Suppressor macrophage treated with lipopolysaccharide for 1 hour (primary cell): ENCODE measurements around the gene HRAS.
A peak's percentile ranks its signal among the peaks of the same experiment; 100 is the strongest.

ENCODE experiments used
- DNase-seq, 3 donors: peaks; one replicate each; pipeline ENCODE4 v3.0.0-alpha.2; 2020 to 2022

HRAS gene

DNA sequence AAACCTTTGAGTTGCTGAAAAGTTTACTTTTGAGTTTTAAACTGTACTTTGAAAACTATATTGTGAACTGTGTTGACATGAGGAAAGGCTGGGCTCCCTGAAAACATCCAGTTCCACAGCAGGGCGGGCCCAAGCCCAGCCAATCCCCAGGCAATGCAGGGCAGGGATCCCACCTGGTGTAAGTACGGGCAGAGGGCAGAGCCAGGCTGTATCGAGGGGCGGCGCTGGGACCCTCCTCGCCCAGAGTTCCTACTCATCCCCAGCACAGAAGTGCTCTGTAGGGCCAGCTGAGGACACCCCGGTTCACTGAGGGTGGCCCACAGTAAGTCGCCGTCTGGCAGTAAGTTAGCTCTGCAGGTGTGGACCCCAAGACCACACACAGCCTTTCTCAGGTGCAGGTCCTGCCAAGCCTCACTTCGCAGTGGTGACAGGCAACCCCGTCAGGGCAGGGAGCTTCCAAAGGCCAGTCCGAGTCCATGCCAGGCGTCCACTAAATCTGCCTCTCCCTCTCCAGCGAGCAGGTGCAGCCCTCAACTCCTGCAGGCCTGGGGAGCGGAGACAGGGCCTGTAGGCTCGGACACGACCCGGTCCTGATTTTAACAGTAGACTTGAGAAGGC, 31.7 kb upstream of the HRAS start:
- no peak for DNase-seq

DNA sequence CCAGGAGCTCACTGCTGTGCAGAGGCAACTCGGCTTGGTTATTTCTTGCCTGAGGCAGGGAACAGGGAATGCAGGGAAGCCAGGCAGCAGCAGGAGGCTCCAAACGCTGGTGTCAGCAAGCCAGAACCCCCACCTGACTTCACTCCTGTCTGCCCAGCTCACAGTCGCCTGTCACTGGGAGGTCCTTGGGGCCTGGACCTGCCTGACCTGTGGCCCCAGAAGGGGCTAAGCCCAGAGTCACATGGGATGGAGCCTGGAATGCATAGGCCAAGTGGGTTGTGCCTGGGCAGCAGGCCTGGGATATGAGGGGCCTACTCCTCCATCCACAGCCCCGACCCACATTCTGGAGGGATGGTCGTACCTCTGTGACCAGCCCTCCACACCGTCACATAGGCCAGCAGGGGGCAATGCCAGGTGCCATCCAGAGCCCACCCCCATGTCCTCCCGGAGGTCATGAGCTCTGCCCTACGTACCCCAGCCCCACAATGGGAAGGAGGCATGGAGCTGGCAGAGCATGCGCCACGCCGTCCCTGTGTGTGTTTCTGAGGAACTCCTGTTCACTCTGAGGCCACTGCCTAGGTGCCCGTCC, 30.6 kb upstream of the HRAS start:
- DNase-seq, result no peak

DNA sequence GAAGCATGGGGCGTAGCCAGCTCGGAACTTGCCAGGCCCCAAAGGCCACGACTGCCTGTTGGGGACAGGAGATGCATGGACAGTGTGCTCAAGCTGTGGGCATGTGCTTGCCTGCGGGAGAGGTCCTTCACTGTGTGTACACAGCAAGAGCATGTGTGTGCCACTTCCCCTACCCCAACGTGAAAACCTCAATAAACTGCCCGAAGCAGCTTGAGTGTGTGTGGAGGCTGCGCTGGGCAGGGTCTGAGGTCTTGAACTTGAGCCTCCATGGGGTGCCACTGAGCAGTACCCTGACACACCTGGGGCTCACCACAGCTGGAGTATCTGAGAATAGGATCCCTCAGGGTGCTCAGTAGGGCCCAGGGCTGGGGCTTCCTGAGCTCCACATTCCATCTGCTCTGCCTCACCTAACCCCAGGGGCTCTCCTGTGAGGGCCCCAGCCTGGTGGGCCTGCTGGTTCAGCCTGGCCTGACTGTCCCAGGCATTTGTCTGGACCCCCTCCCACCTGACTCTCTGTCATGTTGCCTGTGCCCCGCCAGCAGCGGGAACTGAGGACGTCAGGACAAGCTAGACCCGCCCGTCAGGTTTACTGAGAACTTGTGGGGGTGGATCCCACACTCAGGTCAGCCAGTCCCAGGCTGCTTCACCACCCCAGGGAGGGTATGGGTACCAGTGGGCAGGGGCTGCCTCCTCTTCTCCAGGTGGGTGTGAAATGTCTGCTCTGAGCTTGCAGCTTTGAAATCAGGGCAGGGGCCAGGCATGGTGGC, 28.6 kb upstream of the HRAS start:
- no peak for DNase-seq

DNA sequence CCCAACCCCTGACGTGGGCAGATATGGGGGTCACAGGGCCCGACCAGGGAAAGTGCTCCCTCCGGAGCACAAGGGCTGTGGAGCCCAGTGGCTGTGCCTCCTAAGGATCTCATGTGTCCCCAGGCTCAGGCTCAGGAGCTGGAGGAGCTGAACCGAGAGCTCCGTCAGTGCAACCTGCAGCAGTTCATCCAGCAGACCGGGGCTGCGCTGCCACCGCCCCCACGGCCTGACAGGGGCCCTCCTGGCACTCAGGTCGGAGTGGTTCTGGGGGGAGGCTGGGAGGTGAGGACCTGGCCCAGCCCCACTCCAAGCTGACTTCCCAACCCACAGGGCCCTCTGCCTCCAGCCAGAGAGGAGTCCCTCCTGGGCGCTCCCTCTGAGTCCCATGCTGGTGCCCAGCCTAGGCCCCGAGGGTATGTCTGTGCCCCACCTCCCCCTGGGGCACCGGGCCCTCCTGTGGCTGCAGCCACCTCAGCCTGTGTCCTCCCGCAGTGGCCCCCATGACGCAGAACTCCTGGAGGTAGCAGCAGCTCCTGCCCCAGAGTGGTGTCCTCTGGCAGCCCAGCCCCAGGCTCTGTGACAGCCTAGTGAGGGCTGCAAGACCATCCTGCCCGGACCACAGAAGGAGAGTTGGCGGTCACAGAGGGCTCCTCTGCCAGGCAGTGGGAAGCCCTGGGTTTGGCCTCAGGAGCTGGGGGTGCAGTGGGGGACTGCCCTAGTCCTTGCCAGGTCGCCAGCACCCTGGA, 27.9 kb upstream of the HRAS start:
- no peak for DNase-seq

DNA sequence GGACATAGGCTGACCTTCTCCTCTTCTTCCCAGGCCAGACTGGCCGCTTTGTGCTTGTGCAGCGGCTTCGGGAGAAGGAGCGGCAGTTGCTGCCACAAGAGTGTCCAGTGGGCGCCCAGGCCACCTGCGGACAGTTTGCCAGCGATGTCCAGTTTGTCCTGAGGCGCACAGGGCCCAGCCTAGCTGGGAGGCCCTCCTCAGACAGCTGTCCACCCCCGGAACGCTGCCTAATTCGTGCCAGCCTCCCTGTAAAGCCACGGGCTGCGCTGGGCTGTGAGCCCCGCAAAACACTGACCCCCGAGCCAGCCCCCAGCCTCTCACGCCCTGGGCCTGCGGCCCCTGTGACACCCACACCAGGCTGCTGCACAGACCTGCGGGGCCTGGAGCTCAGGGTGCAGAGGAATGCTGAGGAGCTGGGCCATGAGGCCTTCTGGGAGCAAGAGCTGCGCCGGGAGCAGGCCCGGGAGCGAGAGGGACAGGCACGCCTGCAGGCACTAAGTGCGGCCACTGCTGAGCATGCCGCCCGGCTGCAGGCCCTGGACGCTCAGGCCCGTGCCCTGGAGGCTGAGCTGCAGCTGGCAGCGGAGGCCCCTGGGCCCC, 26.8 kb upstream of the HRAS start:
- DNase-seq, result no peak

DNA sequence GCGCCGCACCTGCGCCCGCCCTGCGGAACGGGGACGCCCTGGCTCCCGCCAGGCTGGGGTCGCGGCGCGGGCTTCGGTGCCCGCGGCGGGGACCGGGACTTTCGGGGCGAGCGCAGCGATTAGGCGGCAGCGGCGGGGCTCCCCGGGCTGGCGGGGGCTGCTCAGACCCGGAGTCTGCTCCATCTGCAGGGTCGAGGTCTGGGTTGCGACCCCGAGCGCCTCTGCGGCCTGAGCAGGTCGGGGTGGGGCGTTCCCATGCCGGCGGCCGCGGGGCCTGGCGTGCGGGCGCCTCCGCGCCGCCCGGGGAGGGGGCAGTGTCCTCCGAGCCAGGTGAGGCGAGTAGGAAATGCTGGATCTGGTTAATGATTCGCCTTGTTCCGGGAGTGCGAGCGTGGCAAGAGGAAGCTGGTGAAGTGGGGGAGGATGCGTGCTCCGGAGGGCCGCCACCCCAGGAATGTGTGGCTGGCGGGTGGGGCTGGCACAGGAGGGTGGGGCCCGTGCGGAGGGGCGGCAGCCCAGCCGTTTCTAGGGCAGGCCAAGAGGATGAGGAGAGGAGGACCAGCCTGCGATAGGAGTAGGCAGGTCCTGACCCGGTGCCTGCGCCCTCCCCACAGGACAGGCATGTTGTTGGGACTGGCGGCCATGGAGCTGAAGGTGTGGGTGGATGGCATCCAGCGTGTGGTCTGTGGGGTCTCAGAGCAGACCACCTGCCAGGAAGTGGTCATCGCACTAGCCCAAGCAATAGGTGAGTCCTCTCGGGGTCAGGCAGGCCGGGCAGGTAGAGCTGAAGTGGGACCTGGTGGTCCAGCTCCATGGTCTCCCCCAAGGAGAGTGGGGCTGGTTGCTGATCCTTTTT, 26.0 kb upstream of the HRAS start:
- peak in 2 of 3 donors; percentile 20 to 34 for DNase-seq

DNA sequence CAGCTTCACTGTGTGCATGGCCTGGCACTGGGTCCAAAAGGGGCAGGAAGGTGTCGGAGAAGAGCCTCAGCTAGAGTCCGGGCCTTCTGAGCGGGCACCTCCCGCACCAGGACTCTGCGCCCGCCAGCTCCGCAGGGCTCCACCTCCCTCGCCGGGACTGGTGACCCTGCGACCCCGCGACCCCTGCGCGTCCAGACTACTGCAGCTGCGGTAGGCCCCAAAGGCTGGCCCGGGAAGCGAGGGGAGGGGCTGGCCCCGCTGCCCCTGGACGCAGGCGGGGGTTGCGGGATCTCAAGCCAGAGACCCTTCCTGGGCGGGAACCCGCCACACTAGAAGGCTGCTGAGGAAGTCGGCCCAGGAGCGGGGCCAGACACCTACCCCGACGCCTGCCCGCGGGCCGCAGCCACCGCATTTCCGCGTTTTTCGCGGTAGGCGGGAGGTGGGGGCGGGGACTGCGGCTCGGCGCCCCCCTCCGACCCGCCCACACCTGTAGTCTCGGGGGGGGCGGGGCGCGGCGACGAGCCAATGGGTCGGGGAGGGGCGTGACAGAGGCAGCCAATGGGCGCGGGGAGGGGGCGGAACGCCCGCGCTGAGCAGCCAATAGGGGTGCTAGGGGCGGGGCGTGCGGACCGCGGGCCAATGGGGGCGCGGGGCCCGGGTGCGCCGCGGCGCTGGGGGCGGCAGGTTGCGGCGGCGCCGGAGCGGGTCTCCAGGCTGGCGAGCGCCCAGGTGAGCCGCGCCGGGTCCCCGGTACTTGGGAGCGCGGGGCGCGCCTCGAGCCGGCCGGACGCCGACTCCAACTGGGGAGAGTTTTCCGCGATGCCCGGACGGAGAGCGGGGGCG, 25.1 kb upstream of the HRAS start, which contains the start of the genes LMNTD2 and RASSF7:
LMNTD2 (minus strand) TSS at position 434 of the 843 bp plus-strand sequence; CDS start at position 412, 22 bp downstream.
RASSF7 (plus strand) TSS at position 666 of the 843 bp plus-strand sequence. CDS start 799 bp downstream, outside the sequence.
- peak; percentile 93 to 98 (median 95) for DNase-seq

DNA sequence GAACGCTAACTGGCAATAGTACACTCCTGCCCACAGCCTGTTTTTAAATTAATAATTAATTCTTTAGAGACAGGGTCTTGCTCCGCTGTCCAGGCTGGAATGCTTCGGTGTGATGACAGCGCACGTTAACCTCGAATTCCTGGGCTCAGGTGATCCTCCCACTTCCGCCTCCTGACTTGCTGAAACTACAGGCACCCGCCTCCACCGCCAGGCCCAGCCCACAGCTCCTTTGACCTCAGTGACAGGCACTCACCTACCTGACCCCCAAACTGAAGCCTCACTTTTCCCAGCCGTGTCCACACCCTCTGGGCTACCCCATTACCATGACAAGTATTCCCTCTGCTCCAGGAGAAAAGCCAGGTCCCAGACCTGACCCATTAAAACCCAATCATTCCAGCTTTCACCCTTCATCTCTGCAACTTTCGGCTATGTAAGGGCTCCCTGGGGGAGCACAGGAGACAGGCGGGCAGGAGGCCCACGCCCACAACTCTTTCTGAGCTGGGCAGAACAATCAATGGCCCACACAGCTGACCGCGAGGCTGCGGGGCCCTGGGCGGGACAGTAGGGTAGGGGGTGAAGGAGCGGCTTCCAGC, 24.4 kb upstream of the HRAS start:
- DNase-seq, result no peak

DNA sequence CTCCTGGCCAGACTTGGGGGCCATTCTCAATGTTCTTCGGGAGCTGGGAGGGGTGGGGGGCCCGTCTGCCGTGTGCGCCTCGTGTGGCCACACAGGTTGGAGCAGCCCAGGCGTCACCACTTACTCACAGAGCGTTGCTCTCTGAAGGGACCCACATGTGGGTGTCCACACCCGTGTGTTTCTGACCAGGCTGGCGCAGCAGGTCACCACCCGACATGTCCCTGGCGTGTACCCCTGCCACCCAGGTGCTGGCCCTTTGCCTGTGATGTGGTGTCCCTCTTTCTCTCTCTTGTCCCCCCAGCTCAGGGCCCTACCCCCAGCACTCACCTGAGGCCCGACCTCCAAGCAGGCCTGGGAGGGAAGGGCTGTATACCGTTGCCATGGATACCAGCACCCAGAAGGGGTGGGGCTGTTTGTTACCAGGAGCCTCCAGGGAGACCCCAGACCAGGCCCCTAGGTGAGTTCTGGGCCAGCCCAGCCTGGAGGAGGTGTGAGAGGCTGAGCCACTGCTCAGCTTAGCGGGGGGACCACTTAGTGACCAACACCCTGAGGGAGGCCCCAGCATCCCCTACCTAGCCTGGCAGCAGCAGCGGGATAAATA, 23.7 kb upstream of the HRAS start:
- DNase-seq, result no peak

DNA sequence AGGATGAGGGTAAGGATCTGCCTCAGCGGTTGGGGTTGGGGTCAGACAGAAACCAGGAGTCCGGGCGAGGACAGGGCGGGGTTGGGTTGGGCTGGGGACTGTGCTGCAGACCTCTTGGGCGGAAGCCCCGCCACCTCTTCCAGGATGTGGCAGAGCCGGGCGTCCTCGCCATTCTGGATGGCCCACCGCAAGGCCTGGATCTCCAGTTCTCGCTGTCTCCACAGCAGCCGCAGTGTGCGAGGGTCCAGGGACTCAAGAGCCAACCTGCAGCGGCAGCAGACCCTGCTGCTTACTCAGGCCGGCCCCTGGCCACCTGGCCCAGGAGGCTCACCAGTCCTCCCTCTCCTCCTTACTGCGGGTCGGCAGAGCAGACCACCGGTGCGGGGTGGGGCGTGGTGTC, 23.1 kb upstream of the HRAS start:
- no peak for DNase-seq

DNA sequence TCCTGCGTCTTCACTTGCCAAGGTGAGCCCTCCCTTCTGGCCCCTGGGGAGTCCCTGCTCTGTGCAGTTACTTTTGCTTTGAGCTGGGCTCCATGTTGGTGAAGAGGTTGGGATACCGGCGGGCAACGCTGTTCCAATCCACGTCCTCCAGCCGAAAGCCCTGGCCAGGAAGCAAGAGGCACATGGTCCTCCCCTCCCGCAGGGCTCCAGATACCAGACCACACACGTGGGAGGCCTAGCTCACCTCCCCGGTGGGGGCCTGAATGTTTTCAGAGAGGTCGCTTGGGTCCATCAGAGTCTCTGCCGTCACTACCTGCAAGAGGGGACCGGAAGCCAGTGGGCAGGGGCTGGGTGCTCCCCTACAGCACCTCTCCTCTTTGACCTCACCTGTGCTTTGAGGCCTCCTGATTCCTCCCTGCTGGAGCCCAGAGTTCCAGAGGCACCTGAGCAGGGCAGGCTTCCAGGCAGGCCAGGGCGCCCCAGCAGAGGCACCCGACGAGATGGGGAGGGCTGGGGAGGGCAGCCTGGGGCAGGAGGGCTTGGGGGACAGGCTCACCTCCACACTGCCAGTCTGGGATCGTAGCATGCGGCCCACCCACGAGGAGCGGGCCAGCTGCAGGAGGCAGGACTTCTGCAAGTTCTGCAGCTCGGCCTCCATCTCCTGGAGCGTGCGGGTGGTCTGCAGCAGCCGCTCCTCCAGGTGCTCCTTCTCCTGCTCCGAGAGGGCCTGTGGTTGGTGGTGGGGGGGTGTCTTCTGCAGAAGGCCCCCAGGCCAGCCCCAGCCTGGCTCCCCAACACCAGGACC, 22.2 kb upstream of the HRAS start:
- no peak for DNase-seq

DNA sequence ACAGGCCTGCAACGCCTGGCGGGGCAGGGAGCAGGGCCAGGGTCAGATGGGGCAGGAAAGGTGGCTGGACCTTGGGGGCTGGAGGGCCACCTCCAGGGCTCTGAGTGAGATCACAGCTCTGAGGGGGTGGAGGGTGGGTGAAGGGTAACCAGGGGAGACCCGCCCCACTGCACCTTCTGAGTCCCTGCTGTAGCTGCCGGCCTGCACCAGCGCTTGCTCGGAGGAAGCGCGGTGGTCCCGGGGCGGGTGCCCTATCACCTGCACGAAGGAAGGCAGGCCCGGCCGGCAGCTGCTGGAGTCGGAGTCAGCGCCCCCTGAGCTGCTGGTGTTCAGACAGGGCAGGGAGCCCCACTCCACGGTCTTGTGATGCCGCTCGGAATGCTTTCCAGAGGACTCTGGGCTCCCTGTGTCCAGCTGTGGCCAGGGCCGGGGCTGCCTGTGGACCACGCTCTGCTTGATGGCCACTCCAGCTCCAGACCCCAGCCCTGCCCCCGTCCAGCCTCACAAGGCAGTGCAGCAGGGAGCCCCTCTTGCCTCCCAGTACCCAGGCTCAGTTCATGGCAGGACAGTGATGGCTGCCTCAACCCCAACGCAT, 21.4 kb upstream of the HRAS start:
- no peak for DNase-seq

DNA sequence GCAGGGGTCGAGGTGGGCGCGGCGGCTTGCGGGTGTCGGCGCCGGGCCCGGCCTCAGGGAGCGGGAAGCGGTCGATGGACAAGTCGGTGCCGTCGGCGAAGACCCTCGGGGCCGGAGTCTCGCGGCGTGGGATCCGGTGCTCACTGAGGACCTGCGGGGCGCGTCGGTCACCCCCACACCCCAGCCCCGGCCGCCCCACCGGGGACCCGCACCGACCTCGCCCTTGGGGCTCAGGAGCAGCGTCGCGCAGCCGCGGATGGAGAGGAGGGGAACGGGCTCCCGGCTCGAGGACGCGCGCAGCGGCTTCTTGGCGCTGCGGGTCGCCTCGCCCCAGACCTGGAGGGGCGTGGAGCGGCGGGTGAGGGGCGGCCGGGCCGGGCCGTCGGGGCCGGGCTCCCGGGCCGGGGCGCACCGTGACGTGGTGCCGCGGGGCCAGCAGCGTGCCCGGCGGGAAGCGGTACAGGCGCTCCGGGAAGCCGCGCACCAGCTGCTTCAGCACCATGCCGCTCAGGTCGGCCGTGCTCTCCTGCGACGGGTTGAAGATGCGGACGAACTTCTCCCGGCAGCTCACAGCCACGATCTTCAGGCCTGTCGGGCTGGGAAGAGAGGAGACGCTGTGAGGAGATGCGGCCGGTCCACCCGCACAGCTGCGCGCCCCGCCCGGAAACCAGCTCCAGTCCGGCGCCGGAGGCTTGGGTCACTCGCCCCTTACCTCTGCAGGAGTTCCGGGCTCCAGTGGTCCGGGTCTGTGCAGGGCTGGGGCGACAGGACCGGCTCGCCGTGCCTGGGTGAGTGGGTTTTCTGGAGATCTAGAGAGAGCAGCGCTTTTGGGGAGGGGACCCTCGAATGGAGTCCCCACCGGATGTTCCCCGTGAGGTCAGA, 20.6 kb upstream of the HRAS start:
- peak in 1 of 3 donors; percentile 19 for DNase-seq

DNA sequence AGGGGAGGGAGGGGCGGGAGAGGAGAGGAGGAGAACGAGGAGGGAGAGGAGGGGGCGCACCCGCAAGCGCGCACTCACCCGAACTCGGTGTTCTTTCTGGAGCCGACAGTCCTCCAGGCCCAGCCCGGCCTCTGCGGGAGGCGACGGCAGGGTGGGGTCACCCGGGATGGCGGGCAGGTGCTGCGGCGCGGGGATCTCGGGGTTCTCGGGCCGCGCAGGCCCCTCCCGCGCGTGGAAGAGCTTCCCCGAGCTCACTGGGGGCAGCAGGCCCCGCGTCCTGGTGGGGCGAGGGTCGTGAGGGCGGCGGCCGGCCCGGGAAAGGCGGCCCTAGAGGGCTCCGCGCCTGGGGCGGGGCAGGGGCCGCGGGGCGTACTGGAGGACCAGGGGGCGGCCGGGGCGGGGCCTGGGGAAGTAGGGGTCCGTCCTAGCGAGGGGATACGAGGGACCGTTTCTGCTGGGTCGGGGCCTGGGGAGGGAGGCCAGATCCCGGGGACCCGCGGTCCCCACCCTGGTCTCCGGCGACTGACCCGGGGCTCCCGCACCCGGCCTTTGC, 19.9 kb upstream of the HRAS start:
- DNase-seq, result no peak

DNA sequence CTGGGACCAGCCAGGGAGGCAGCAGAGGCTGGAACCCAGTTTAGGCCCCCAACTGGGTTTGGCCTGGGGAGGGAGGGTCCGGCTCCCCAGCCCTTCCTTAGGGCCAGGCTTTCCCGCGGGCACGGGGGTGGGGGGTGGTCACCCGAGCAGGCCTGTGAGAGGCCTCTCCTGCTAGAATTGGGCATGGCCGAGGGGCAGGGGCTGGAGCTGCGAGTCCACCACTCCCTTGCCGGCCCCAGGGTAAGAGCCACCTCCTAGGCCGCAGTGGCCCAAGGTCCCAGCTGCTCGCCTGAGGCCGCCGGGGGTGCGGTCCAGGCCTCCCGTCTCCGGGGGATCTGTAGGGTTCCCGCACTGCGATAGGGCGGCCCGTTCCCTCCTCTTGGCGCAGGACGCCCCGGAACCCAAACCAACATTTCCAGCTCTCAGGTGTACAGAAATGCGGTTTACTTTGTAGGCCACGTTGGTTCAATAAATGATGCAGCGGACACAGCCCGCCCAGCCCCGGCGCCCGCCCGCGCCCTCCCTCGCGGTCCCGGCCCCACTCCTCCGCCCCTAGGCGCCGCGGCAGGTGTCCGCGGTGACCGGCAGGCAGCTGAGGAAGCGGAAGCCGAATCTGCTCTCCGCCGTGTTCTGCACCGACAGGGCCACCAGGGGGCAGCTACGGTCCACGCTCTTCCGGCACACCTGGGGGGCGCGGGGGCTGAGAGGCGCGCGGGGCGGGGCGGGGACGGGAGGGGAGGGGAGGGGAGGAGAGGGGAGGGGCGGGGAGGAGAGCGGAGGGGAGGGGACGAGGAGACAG, 19.3 kb upstream of the HRAS start:
- DNase-seq, result peak; percentile 59 to 78 (median 67)

DNA sequence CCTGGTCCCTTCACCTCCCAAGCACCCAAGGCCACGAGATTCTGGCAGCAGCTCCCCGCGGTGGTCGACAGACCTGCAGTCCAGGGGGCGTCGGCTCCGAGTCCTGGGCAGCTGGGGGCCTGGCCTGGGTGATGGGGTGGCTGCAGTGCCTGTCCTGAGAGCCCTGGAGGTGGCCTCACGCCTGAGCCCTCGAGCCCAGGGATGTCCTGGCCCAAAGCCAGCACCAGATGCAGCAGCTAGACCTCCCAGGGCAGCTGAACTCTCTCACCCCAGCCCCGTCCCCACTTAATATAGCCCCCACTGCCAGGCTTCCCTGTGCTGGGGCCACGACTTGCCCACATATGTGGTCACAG, 18.6 kb upstream of the HRAS start:
- no peak for DNase-seq
